Endothelial cell (in vitro differentiated cells): ENCODE measurements around the gene CITED1. TPM values are rescaled to one million over a fixed set of nuclear protein-coding genes. Genes with fewer than 3 reads are reported as not detected.

Experiments
- DNase-seq: peaks from one replicate; pipeline ENCODE4 v3.0.0; 2021; ENCODE audit warnings: low spot score
- H3K27ac Mint-ChIP-seq: one replicate; pipeline ENCODE4 v1.8.0; 2021; ENCODE audit warnings: mixed read lengths, inconsistent platforms; ENCODE audit not compliant: unreplicated experiment
- H3K27me3 Mint-ChIP-seq: one replicate; pipeline ENCODE4 v1.8.0; 2021; ENCODE audit warnings: mild to moderate bottlenecking, moderate library complexity, mixed read lengths, inconsistent platforms; ENCODE audit not compliant: unreplicated experiment
- H3K36me3 Mint-ChIP-seq: one replicate; pipeline ENCODE4 v1.8.0; 2021; ENCODE audit warnings: mild to moderate bottlenecking, low read depth, mixed read lengths, inconsistent platforms; ENCODE audit not compliant: unreplicated experiment
- H3K4me1 Mint-ChIP-seq: one replicate; pipeline ENCODE4 v1.8.0; 2021; ENCODE audit warnings: mild to moderate bottlenecking, mixed read lengths, inconsistent platforms; ENCODE audit not compliant: unreplicated experiment
- H3K4me3 Mint-ChIP-seq: one replicate; pipeline ENCODE4 v1.8.0; 2021; ENCODE audit warnings: mild to moderate bottlenecking, mixed read lengths, inconsistent platforms; ENCODE audit not compliant: unreplicated experiment
- H3K9me3 Mint-ChIP-seq: one replicate; pipeline ENCODE4 v1.8.0; 2021; ENCODE audit warnings: mixed read lengths, inconsistent platforms; ENCODE audit not compliant: unreplicated experiment
- long read RNA-seq: library from polyadenylated mRNA; unstranded; transcript quantifications from one replicate; pipeline ENCODE4 v2.0.0, GENCODE V29; 2020; ENCODE audit not compliant: unreplicated experiment
- total RNA-seq: library from RNA; stranded (reverse); fragmentation: NEBNext Ultra II Directional; extraction: Animal tissue kit (Norgen Biotek cat#: 25700); gene quantifications from one replicate; pipeline ENCODE4 v1.2.1, GENCODE V29; 2021; ENCODE audit not compliant: unreplicated experiment
- TF ChIP-seq, protein P1 (sequence below): fragments of 200-600 bp; sonication (generic); IDR thresholded peaks from one replicate; pipeline ENCODE4 v1.5.0; 2021; ENCODE audit warnings: antibody characterized with exemption; ENCODE audit not compliant: unreplicated experiment

The CITED1 gene, protein sequence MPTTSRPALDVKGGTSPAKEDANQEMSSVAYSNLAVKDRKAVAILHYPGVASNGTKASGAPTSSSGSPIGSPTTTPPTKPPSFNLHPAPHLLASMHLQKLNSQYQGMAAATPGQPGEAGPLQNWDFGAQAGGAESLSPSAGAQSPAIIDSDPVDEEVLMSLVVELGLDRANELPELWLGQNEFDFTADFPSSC
- total RNA-seq = 3.2 TPM
- long read RNA-seq = 0 reads

DNA sequence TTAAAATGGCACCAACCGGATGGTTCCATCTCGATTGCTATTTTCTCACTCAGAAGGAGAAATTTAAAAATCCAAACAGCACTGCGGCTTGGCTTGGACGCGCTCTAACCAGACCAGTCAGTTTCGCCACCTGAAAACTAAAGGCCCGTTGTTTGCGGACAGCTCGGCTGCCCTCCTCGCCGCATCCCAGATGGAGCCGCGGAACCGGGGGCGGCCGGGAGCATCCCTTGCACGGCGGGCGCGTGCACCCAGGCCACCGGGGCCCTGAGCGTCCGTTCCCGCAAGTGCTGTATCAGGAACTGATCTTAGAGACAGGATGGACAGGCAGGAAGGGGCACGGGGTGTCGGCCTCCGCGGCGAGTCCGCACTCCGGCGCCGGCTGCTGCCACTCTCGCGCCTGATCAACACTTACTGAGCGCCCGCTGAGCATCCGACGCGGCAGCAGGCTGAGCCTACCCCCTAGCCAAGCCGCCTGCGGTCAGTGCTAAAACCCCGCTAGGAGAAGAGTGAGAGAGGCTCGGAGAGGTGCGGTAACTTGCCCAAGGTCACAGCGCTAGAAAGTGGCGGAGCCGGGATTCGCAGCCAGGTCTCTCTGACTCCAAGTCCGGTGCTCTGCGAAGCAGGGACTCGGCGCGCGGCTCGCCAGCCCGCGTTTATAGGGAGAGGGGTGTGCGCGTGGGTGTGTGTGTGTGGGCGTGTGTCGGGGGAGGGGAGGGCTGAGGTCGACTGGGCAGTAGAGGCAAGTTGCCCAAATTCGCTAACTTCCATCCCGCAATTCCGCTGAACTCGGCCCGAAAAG lies at the start of gene CITED1:
CITED1 (minus strand) TSS at position 629 of the 799 bp plus-strand sequence. CDS start 3,045 bp downstream, outside the sequence.
- no peaks in the 10 kb centered on the region for H3K36me3 Mint-ChIP-seq
- DNase-seq = no peak
- H3K4me1 Mint-ChIP-seq = peaks cover 8% of the 10 kb centered on the region
- no peaks in the 10 kb centered on the region for H3K9me3 Mint-ChIP-seq
- peak within 1 kb of the TSS; percentile 88 for H3K4me3 Mint-ChIP-seq
- TF ChIP-seq, protein P1, sequence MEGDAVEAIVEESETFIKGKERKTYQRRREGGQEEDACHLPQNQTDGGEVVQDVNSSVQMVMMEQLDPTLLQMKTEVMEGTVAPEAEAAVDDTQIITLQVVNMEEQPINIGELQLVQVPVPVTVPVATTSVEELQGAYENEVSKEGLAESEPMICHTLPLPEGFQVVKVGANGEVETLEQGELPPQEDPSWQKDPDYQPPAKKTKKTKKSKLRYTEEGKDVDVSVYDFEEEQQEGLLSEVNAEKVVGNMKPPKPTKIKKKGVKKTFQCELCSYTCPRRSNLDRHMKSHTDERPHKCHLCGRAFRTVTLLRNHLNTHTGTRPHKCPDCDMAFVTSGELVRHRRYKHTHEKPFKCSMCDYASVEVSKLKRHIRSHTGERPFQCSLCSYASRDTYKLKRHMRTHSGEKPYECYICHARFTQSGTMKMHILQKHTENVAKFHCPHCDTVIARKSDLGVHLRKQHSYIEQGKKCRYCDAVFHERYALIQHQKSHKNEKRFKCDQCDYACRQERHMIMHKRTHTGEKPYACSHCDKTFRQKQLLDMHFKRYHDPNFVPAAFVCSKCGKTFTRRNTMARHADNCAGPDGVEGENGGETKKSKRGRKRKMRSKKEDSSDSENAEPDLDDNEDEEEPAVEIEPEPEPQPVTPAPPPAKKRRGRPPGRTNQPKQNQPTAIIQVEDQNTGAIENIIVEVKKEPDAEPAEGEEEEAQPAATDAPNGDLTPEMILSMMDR = no peak
- H3K27me3 Mint-ChIP-seq = peaks cover 15% of the 10 kb centered on the region
- H3K27ac Mint-ChIP-seq = no peak within 1 kb of the TSS

DNA sequence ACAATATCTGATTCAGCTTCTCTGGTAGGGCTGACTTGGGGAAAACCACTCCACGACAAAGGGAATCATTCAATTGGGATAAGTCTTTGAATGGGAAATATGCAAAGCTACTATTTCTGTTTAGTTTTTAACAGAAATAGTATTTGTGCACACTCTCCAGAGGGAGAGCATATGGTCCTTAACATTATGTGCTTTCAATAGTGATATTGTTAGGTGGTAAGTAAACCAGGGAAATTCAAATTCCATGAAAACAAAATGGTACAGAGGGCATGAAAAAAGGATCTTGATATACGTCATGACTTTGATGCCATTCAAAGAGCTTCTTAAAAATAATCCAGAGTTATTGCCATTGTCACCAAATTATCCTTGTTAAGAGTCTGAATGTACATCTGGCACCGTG lies 47.1 kb upstream of the CITED1 start:
- Mint-ChIP-seq H3K9me3 (no peaks in the 10 kb centered on the region), H3K27ac (no peak overlapping the region), H3K4me1 (no peaks in the 10 kb centered on the region), H3K36me3 (peaks cover 13% of the 10 kb centered on the region), H3K4me3 (no peak overlapping the region), H3K27me3 (peaks cover 1% of the 10 kb centered on the region)
- no peak for DNase-seq
- TF ChIP-seq, protein P1 = no peak

- H3K36me3 Mint-ChIP-seq = peaks cover 9% of the 10 kb centered on the region
- no peak overlapping the region for H3K27ac Mint-ChIP-seq
- TF ChIP-seq, protein P1 = no peak
- H3K27me3 Mint-ChIP-seq = peaks cover 1% of the 10 kb centered on the region
- DNase-seq = no peak
- H3K4me3 Mint-ChIP-seq = no peak overlapping the region
- peaks cover 5% of the 10 kb centered on the region for H3K4me1 Mint-ChIP-seq
- no peaks in the 10 kb centered on the region for H3K9me3 Mint-ChIP-seq
These were observed 46.1 kb upstream of the CITED1 start for GRCh38 chrX:72351606-72352334.

GRCh38 chrX:72349190-72349589 lies 43.5 kb upstream of the CITED1 start:
- Mint-ChIP-seq H3K27ac (no peak overlapping the region), H3K36me3 (peaks cover 7% of the 10 kb centered on the region), H3K4me3 (no peak overlapping the region), H3K27me3 (peaks cover 3% of the 10 kb centered on the region), H3K9me3 (no peaks in the 10 kb centered on the region), H3K4me1 (peaks cover 7% of the 10 kb centered on the region)
- TF ChIP-seq, protein P1 = no peak
- no peak for DNase-seq
